ENCODE data around the gene GSAP.

DNA sequence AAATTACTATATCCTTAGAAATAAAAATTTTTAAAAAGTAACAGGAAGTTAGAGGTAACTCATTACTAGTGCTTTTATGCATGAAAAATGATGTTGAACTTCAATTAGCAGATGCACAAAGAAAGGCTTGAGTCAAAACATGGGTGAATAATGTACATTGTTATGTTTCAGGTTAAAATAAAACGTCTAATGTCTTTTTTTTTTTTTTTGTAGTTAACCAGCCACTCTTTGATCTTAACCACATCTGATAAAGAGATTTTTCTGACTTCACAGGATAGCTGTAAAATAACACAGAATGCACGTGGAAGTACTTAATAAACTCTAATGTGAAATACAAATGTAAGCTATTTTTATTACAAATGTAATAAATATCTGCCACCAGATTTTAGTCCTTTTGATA is 61.7 kb downstream of the GSAP start:
- TF ChIP-seq POLR2A (IDR thresholded peaks at IDR 0.05) (no peak), POLR2AphosphoS5 (IDR thresholded peaks at IDR 0.05) (no peak)
- TF ChIP-seq, protein P1, sequence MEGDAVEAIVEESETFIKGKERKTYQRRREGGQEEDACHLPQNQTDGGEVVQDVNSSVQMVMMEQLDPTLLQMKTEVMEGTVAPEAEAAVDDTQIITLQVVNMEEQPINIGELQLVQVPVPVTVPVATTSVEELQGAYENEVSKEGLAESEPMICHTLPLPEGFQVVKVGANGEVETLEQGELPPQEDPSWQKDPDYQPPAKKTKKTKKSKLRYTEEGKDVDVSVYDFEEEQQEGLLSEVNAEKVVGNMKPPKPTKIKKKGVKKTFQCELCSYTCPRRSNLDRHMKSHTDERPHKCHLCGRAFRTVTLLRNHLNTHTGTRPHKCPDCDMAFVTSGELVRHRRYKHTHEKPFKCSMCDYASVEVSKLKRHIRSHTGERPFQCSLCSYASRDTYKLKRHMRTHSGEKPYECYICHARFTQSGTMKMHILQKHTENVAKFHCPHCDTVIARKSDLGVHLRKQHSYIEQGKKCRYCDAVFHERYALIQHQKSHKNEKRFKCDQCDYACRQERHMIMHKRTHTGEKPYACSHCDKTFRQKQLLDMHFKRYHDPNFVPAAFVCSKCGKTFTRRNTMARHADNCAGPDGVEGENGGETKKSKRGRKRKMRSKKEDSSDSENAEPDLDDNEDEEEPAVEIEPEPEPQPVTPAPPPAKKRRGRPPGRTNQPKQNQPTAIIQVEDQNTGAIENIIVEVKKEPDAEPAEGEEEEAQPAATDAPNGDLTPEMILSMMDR (IDR thresholded peaks at IDR 0.05 in 8 of 11, conservative IDR thresholded peaks at IDR 0.05 in 3 of 11): no peak
